GM18511 (cell line): ENCODE data around the gene BEND6.

Experiments used
- ATAC-seq: cut with Tn5 transposase; IDR thresholded peaks from one replicate; pipeline ENCODE4 v1.9.1; 2021; ENCODE audit warnings: mild to moderate bottlenecking, moderate library complexity; ENCODE audit not compliant: unreplicated experiment

The BEND6 gene

DNA sequence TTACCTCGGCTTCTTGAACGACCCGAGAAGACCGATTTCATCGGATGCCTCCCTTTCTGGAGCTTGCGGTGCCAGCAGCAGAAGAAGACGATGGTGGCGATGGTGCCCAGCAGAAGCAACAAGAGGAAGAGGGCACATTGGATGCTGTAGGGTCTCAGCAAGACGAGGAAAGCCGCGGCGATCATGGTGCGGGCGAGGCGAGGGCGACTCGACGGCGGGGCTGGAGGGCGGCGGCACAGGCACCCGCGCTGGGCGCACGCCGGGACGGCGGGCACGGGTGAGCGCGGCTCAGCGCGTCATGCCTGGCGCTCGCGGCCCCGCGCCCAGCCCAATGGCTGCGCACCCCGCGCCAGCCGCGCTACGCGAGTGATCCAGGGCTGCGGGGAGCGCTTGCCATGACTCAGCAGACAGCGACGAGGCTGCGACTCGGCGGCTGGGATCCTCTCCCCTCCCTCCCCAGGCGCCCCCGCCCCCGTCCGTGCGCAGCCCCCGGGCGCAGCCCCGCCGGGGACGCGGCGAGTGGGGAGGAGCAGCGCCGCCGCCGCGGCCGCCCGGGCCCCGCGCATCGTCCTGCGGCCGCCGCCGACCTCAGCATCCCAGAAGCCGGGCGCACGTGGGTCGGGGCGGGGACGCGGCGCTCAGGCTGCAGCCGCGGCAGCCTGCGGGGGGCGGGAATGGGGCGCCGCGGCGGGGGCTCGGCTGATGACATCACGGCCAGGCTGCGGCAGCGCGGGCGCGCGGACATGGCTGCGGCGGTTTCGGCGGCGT is at the start of gene BEND6:
TSS of gene BEND6 (plus strand) at position 705 of the 768 bp plus-strand sequence. CDS start 26,704 bp downstream, outside the sequence.
- ATAC-seq: peak; percentile 42

GRCh38 chr6:56905378-56905777 is 49.5 kb upstream of the BEND6 start:
- no peak for ATAC-seq

DNA sequence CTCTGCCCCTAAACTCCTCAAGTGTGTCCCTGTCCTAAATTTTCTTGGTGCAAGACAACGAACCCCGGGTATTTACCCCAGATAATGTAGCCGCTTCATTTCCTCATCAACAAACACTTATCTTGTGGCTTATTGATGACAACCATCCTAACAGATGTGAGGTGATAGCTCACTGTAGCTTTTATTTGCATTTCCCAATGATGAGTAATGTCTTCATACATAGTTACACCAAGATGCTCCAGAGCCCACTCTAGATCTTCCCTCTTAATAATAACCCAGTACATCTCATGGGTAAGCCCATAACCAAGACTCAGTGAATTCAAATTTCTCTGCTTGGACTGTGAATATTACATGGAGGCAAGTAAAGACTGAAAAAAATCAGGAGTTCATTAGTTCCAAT is 48.2 kb upstream of the BEND6 start:
- ATAC-seq: no peak

GRCh38 chr6:56909115-56909907 is 45.6 kb upstream of the BEND6 start:
- ATAC-seq: no peak

GRCh38 chr6:56911847-56912246 is 43.1 kb upstream of the BEND6 start:
- no peak for ATAC-seq

DNA sequence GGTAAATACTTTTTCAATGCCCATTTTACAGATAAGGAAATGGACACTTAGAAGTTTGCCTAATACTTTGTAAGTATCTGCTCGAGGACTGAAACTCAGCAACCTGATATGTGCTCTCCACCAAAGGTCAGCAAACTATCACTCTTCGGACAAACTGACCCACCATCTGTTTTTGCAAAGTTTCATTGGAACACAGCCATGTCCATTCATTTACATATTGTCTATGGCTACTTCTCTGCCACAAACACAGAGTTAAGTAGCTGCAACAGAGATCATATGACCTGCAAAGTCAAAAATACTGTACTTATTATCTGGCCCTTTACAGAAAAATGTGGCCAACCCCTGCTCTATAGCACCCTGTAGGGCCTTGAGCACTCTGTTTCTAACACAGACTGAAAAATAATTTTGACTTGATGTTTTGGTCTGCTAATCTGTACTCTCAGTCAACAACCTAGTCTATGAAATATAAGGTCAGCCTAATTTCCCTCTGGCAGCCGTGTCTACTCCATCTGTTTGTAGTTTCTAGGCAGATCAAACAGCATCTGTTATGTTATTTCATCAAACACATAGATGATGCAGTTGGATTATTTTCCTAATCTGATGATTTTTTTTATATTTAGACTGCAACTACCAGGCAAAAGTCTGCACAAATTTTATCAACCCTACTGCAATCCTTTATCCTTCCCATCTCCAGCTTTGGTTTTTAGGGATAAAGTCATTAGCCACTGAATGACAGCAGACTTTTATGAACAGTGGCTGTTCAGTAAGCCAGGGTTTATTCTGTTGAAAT is 41.4 kb upstream of the BEND6 start:
- no peak for ATAC-seq

GRCh38 chr6:56914798-56915658 is 39.9 kb upstream of the BEND6 start:
- ATAC-seq: peak; percentile 73

- ATAC-seq: no peak
These were observed 39.1 kb upstream of the BEND6 start for GRCh38 chr6:56915832-56916231.

- ATAC-seq: peak; percentile 50
These were observed 37.9 kb upstream of the BEND6 start for GRCh38 chr6:56916849-56917551.

DNA sequence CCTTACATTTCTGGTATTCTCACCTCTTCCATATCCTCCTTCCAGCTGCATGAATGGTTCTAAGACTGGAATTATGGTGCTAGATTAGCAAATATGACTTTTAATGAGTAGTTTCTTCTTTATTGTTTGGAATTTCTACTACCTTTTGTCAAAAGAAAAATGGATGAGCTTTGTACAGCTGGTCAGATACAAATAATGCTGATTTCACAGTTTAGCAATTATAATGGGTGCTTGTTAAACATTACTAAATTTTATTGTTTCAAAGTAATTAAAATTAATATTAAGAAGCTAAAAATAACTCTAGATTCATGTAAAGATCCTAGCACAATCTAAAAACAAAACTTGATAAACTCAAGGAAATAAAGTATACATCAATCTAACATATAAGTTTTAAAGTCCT is 32.3 kb upstream of the BEND6 start:
- ATAC-seq: no peak

DNA sequence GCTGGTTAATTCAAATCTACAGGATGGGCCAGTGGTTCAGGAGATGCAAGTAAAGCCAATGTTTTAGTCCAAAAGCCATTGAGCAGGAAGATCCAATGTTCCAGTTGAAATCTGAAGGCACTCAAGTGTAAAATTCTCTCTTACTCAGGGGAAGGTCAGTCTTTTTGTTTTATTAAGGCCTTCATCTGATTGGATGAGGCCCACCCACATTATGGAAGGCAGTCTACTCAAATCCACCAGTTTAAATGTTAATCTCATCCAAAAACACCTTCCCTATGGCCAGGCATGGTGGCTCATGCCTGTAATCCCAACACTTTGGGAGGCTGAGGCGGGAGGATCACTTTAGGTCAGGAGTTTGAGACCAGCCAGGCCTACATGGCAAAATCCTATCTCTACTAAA is 31.3 kb upstream of the BEND6 start:
- ATAC-seq: no peak

GRCh38 chr6:56927538-56928453 is 27.1 kb upstream of the BEND6 start:
- ATAC-seq: peak; percentile 57

GRCh38 chr6:56930846-56931245 is 24.1 kb upstream of the BEND6 start:
- no peak for ATAC-seq

DNA sequence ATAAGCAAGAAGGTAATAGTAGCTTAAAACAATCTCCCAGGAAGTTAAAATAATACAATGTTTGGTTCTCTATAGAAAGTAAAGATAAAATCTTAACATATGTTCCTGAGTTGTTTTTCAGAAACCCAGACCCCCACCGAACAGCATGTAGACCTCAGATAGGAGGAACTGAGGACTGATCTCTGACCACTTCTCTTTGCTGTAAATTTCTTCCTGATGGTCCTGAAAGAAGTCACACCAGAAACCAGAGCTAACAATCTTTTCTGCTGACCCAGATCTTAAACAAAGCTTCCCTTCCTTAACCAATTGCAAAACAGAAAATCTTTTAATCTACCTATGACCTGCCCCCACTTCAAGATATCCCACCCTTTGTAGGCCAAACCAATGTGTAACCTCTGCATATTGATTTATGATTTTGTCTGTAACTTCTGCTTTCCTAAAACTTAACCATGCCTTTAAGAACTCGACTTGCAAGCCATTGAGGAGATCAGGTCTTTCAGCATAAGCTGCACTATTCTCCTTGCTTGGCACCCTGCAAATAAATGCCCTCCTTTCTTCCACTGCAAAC is 21.9 kb upstream of the BEND6 start:
- no peak for ATAC-seq

GRCh38 chr6:56933650-56934049 is 21.3 kb upstream of the BEND6 start:
- ATAC-seq: peak; percentile 50

DNA sequence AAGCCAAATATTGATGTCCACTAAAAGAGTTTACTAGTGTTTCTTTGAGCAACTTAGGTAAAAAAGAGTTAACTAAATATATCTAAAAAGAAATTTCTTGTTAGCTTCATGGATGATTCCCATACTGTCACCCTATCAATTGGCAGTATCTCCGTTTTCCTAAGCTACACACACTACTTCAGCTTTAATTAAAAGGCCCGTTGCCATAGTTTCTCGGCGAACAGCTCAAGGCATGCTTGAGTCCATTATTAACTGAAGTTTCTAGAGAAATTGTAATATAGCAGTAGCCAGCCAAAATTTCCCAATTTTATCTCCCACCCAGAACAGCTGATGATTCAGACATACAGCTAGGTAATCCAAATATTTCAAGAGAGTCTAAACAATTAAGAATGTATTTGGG is 20.0 kb upstream of the BEND6 start:
- ATAC-seq: no peak

DNA sequence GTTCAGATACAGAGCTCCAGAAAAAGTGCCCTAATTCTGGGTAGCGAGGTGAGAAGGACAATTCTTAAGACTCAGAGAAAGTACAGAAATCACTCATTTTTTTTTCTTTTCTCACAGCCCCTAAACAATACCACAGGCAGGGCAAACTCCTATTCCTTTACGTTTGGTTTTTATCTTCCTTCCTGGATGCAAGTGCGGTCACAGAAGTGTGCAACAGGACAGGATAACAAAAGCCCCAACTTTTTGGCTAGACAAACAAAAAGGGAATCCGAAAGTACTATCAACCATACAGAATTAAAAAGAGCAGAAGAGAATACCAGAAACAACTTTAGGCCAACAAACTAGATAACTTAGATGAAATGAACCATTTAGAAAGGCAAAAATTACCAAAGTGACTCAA is 18.4 kb upstream of the BEND6 start:
- no peak for ATAC-seq

DNA sequence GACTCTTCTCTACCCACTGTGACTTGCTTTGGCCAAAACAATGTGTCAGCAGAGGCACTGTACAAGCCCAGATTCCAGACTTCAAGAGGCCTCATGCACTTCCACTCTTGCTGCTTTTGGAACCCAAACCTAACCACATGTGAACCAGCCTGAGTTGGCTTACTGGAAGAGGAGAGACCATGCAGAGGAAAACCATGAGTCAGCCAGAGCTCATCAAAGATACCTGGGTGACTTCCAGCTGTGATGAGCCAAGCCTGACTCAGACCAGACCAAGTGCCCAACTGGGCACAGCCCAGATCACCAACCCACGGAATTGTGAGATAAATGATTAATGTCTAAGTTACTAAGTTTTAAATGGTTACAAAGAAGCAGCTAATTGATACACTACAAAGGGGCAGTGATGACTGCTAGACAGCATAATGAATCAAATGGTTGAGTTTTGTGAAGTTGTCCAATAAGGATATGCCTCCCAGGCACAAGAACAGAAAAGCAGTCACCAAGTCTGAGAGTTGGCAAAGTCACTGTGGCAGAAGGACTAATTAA is 16.2 kb upstream of the BEND6 start:
- ATAC-seq: peak; percentile 66
